Fibroblast of pulmonary artery (primary cell): ENCODE measurements around the gene TOGARAM2.

ENCODE experiments used
- DNase-seq: peaks from one replicate; pipeline ENCODE4 v3.0.0-alpha.2; 2010; ENCODE audit warnings: low read depth
- H3K4me3 ChIP-seq: replicated peaks from 2 replicates; pipeline ENCODE4 v1.5.1; 2011; ENCODE audit warnings: low read depth, mild to moderate bottlenecking, control low read depth, low read length, moderate library complexity
- CTCF ChIP-seq: IDR thresholded peaks from 2 replicates; pipeline ENCODE4 v1.5.1; 2011; ENCODE audit warnings: mild to moderate bottlenecking, control low read depth, low read length, inconsistent platforms; ENCODE audit errors: missing control alignments

Gene TOGARAM2

DNA sequence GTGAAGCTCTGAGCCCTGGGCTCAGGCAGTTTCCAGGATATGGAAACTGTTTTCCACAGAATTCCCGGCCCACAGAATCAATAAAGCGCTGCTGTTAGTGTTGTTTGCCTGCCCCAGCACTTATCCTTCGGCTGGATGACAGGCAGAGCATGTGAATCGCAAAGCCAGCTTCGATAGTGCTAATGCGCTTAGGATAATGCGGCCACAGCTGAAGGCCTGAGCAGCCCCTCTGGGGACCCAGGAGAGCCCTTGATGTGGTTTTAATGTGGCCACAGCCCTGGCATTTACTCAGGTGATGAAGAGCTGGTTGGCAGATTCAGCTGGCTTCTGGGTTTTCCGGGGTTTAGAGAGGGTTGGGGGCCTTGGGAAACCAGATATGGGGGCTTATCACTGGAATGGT lies 69.5 kb downstream of the TOGARAM2 start:
- H3K4me3 ChIP-seq = no peak overlapping the region
- DNase-seq = no peak
- no peak for TF ChIP-seq CTCF

- no peak for TF ChIP-seq CTCF
- DNase-seq = no peak
- H3K4me3 ChIP-seq = no peak overlapping the region
Measured at GRCh38 chr2:29051730-29052129, 70.6 kb downstream of the TOGARAM2 start.

DNA sequence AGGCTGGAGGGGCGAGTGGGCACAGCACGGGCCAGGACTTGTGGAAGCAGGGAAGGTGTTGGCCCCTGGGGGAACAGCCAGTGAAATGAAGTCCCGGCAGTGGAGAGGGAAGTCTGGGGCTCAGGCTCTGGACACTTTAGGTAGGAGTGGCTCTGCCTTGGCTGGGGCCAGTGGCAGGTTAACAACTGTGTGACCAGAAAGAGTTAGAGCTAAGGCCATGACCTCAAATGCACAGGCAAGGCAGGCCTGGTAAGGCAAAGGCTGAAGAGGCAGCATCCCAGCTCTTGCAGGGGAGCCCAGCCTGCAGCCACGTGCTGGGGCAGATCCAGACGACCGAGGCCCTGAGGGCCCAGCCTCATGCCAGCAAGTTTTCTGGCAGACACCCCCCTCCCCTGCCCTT lies 71.7 kb downstream of the TOGARAM2 start:
- H3K4me3 ChIP-seq = no peak overlapping the region
- DNase-seq = no peak
- no peak for TF ChIP-seq CTCF

- no peak overlapping the region for H3K4me3 ChIP-seq
- no peak for DNase-seq
- TF ChIP-seq CTCF = no peak
Measured at GRCh38 chr2:29053223-29053622, 72.1 kb downstream of the TOGARAM2 start.

DNA sequence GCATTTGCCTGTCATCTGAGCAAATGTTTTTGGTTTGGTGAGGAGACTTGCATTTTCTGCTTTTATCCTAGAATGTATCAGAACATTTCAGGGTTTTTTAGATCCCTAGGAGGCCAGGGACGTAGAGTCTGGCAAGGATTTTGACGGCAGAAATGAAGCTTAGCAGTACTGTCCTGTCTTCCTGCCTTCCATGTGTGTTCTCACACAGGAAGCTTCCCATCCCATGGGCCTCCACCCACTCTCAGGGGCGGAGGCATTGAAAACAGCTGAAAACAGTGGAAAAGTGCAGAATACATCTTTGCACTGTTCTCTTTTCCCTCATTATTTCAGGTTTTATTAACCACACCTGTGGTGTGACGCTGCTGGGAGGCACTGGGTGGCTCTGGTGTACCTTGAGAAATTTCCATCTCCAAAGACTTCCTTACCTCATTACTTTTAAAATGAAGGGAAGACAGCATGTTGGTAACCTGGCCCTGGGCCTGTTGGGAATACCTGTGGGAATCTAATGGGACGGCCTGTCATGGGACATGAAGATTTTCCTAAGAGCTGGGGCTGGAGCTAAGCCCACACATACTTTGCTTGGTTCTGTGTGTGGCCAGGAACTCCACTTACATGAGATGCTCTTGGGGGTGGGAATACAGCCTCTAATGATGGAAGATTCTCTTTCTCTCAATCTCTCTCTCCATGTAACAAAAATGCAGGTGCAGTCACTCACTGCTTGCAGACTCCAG lies 72.7 kb downstream of the TOGARAM2 start:
- DNase-seq = peak; percentile 5

GRCh38 chr2:29054430-29054829 lies 73.3 kb downstream of the TOGARAM2 start:
- no peak for DNase-seq
- H3K4me3 ChIP-seq = no peak overlapping the region
- no peak for TF ChIP-seq CTCF

More for the DNA sequence above, 72.7 kb downstream of the TOGARAM2 start:
- H3K4me3 ChIP-seq = no peak overlapping the region
- peak; percentile 14 for TF ChIP-seq CTCF

GRCh38 chr2:29055601-29056000 lies 74.5 kb downstream of the TOGARAM2 start:
- no peak overlapping the region for H3K4me3 ChIP-seq
- TF ChIP-seq CTCF = no peak
- no peak for DNase-seq
